Measurements from ENCODE around the gene ANKS1B.

Gene ANKS1B

DNA sequence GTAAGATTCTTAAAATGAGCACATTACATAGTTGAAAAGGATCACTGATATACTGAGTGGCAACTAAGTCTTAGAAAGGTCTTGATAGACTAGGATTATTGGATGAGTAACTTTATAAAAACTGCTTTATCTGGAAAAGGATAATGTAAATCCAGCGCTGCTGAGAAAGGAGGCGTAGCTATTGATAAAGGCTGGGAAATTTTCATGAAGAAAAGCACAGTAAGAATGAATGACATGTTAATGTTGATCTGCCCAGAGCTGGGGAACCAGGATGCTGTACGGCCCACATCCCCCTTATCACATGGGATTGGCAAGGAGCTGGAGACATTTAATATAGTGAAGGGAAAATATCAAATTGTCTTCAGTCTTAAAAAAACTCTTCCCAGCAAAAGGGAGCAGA lies 1165.7 kb downstream of the ANKS1B start:
- no peaks in the 10 kb centered on the region for H3K27me3 Mint-ChIP-seq (ENCODE audit: low read depth)
- H3K9me3 Mint-ChIP-seq = no peaks in the 10 kb centered on the region
- no peak overlapping the region for H3K4me3 Mint-ChIP-seq
- peaks cover 84% of the 10 kb centered on the region for H3K4me1 Mint-ChIP-seq
- peak overlapping the region; percentile 36 to 64 (median 44) for H3K27ac Mint-ChIP-seq
- TF ChIP-seq, protein P1, sequence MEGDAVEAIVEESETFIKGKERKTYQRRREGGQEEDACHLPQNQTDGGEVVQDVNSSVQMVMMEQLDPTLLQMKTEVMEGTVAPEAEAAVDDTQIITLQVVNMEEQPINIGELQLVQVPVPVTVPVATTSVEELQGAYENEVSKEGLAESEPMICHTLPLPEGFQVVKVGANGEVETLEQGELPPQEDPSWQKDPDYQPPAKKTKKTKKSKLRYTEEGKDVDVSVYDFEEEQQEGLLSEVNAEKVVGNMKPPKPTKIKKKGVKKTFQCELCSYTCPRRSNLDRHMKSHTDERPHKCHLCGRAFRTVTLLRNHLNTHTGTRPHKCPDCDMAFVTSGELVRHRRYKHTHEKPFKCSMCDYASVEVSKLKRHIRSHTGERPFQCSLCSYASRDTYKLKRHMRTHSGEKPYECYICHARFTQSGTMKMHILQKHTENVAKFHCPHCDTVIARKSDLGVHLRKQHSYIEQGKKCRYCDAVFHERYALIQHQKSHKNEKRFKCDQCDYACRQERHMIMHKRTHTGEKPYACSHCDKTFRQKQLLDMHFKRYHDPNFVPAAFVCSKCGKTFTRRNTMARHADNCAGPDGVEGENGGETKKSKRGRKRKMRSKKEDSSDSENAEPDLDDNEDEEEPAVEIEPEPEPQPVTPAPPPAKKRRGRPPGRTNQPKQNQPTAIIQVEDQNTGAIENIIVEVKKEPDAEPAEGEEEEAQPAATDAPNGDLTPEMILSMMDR (IDR thresholded peaks at IDR 0.05; ENCODE audit: unreplicated experiment in 3 of 3) = no peak
- H3K36me3 Mint-ChIP-seq (ENCODE audit: low read depth) = no peaks in the 10 kb centered on the region

DNA sequence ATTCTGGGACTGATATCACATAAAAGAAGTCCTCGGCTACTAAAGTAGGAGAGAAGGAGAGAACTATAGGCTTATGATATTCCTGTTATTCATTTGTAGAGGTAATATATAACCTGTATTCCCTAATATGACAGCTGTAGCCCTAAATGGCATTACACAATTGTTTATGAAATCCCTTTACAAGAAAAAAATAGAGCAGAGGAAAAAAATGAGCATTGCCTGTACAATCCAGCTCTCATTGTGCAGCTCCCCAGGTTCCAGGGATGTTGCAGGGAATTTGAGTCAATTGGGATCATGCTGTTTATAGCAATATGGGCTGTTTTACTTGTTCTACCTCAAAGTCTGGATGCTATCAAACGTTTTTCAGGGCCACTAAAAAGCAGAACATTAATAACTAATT lies 1166.5 kb downstream of the ANKS1B start:
- no peaks in the 10 kb centered on the region for H3K27me3 Mint-ChIP-seq (ENCODE audit: low read depth)
- H3K36me3 Mint-ChIP-seq (ENCODE audit: low read depth) = no peaks in the 10 kb centered on the region
- no peak overlapping the region for H3K4me3 Mint-ChIP-seq
- peak overlapping the region; percentile 39 to 75 (median 57) for H3K27ac Mint-ChIP-seq
- no peaks in the 10 kb centered on the region for H3K9me3 Mint-ChIP-seq
- TF ChIP-seq, protein P1 (IDR thresholded peaks at IDR 0.05; ENCODE audit: unreplicated experiment in 3 of 3) = no peak
- peaks cover 78% of the 10 kb centered on the region for H3K4me1 Mint-ChIP-seq

DNA sequence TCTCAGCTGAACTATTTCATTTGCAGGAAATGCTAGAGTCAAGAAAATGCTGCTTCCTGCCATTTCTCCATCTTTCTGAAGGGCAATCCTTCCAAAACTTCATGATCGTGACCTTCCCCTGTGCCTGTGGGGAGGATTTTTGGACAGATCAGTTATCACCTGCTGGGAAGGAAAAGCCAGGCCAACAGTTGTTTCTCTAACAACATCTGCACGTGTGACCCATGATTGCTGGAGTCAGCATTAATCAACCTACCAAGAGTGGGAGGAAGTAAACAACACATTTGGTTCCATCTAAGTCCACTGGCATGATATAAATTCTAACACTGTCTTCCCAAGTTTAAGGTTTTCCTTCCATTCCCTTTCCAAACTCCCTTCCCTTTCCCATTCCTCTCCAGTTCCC lies 1167.0 kb downstream of the ANKS1B start:
- TF ChIP-seq, protein P1 (IDR thresholded peaks at IDR 0.05; ENCODE audit: unreplicated experiment in 3 of 3) = no peak
- no peaks in the 10 kb centered on the region for H3K36me3 Mint-ChIP-seq (ENCODE audit: low read depth)
- H3K4me1 Mint-ChIP-seq = peaks cover 73% of the 10 kb centered on the region
- H3K4me3 Mint-ChIP-seq = peak overlapping the region in 1 of 3 experiments; percentile 33
- peak overlapping the region; percentile 57 to 75 (median 65) for H3K27ac Mint-ChIP-seq
- no peaks in the 10 kb centered on the region for H3K9me3 Mint-ChIP-seq
- no peaks in the 10 kb centered on the region for H3K27me3 Mint-ChIP-seq (ENCODE audit: low read depth)

DNA sequence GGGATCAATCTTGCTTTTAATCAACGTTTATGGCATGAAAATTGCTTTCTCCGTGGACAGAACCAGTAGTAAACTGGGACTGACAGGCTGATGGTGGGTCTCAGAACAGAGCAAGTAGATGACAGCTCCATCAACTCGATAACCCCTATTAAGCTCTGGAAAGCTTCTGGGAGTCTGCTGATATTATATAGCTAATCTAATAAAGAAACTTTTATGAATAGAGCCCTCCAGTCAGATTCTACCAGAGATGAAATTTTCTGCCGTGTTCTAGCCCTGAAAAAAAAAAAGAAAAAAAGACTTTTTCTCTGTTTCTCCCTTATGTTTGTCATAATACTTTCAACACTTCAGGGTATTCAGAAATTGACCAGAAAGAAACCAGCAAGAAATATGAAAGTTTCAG lies 1168.0 kb downstream of the ANKS1B start:
- no peaks in the 10 kb centered on the region for H3K36me3 Mint-ChIP-seq (ENCODE audit: low read depth)
- H3K27me3 Mint-ChIP-seq (ENCODE audit: low read depth) = no peaks in the 10 kb centered on the region

DNA sequence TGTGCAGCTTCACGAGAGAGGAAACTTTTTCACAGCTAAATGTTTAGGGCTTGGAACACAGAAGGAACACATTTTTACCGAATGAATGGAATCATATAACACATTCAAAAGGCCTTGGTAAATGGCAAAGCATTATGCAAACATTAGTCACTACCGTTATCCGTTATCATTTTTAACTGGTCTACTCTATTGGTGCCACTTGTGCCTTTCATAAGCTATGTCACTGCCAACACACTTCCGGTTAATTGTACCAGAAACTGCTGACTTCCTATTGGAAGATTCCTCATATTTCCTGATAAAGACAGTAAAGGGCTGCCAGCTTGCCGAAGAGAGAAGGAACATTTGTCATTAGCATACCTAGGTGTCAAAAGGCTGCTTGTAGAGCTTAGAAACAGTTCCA lies 1170.5 kb downstream of the ANKS1B start:
- no peaks in the 10 kb centered on the region for H3K9me3 Mint-ChIP-seq
- H3K4me1 Mint-ChIP-seq = peaks cover 41% of the 10 kb centered on the region
- no peak overlapping the region for H3K27ac Mint-ChIP-seq
- TF ChIP-seq, protein P1 (IDR thresholded peaks at IDR 0.05; ENCODE audit: unreplicated experiment in 3 of 3) = no peak
- peaks cover under 1% of the 10 kb centered on the region for H3K27me3 Mint-ChIP-seq (ENCODE audit: low read depth)
- no peaks in the 10 kb centered on the region for H3K36me3 Mint-ChIP-seq (ENCODE audit: low read depth)
- no peak overlapping the region for H3K4me3 Mint-ChIP-seq

More for the DNA sequence above, 1168.0 kb downstream of the ANKS1B start:
- Mint-ChIP-seq H3K4me1 (peaks cover 63% of the 10 kb centered on the region), H3K27ac (peak overlapping the region in 2 of 3 experiments; percentile 57 to 75), H3K4me3 (no peak overlapping the region), H3K9me3 (no peaks in the 10 kb centered on the region)
- TF ChIP-seq, protein P1 (IDR thresholded peaks at IDR 0.05; ENCODE audit: unreplicated experiment in 3 of 3) = no peak

DNA sequence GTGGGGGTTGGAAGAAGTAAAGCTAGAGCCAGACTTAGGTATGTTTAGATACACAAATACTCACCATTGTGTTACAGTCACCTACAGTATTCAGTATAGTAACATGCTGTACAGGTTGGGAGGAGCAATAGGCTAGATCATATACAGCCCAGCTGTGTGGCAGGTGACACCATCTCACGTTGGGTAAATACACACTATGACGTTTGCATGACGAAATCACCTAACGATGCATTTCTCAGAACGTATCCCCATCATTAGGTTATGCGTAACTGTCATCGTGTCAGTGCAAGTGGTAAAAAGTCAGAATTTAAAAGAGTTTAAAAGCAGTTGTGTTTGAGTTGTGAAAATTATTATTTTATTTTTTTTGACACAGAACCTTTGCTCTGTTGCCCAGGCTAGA lies 1172.5 kb downstream of the ANKS1B start:
- Mint-ChIP-seq H3K9me3 (no peaks in the 10 kb centered on the region), H3K36me3 (ENCODE audit: low read depth) (no peaks in the 10 kb centered on the region)

More for the DNA sequence above, 1172.5 kb downstream of the ANKS1B start:
- TF ChIP-seq, protein P1 (IDR thresholded peaks at IDR 0.05; ENCODE audit: unreplicated experiment in 3 of 3) = no peak
- Mint-ChIP-seq H3K27ac (no peak overlapping the region), H3K27me3 (ENCODE audit: low read depth) (peaks cover 7% of the 10 kb centered on the region), H3K4me1 (peaks cover 27% of the 10 kb centered on the region), H3K4me3 (no peak overlapping the region)
